Stimulated activated CD4-positive, alpha-beta T cell treated with anti-CD3 and anti-CD28 coated beads, Interleukin-1b, Interleukin-23, amount 100 ng/mL, for 48 hours (primary cell): ENCODE measurements around the gene ATP6V1F.
A peak's percentile ranks its signal among the peaks of the same experiment; 100 is the strongest.

Source experiments
- DNase-seq: peaks from one replicate; pipeline ENCODE4 v3.0.0-alpha.2; 2020

ATP6V1F gene

DNA sequence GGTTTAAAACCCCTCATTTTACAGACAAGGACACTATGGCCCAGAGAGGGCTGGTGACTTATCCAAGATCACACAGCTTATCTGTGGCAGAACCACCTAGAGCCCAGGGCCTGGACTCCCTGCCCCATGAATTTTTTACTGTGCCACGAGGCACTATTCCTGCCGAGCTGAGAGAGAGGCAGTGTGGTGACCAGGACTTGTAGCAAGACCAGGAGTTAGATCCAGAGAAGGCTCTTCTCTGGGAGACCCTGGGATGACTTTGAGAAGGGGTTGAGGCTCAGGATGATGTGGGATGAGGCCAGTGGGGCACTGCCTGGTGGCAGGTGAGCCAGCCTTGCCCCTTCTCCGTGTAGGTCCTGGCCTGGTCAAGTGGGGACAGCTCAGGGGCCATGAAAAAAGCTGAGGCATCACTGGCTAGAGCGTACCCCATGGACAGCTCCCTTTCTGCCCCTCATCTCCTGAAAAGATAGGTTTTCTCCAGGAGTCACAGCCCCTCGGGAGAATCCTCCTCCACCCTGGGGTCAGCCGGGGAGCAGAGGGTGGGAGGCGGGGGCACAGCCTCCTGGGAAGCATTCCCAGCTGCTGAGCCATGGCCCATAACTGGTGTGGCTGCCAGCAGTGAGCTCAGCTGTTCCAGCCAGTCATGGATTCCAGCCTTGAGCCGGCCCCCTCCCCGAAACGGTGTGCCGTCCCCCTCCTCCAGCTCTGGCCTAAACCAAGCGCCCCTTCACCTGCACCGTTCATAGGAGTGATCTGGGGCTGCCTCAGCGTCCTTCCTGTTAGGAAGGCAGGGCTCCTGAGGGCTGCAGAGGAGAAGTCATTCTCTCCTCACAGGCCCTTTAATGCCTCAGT, 26.6 kb upstream of the ATP6V1F start:
- DNase-seq: no peak

DNA sequence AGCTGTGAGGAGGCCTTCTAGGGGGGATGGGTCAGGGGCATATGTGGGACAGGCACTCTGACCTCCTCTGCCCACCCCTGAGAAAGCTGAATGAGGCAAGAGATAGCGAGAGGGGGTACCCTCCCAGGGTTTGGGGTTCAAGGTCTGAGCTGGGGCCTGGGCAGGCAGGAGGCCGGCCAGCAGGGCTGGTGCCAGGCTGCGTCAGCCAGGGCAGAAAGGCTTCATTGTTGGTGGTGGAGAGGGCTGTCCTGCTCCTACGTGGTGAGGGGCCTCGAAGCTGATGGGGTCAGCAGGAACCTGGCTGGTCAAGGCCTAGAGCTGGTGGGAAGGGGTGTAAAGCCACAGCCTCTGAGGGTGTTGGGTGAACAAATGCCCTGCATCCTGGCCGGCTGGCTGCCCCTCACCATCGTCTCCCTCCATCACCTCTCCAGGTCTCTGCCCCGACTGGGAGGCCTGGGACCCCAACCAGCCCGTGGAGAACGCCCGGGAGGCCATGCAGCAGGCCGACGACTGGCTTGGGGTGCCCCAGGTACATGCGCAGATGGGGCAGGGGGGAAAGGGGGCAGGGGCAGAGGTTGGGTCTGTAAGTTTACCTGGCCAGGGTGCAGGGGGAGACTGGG, 25.8 kb upstream of the ATP6V1F start:
- no peak for DNase-seq

DNA sequence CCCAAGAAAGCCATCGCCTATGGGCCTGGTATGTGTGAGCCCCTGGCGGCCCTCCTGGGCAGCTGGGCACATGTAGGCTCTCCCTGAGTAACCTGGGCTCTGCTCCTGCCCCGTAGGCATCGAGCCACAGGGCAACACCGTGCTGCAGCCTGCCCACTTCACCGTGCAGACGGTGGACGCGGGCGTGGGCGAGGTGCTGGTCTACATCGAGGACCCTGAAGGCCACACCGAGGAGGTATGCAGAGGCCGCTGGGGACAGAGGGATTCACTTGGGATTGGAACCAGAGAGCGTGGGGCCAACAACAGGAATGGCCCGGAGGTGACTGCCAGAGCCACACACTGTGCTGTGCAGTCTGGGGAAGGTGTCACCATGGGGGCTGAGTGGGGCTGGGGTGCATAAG, 25.1 kb upstream of the ATP6V1F start:
- no peak for DNase-seq

DNA sequence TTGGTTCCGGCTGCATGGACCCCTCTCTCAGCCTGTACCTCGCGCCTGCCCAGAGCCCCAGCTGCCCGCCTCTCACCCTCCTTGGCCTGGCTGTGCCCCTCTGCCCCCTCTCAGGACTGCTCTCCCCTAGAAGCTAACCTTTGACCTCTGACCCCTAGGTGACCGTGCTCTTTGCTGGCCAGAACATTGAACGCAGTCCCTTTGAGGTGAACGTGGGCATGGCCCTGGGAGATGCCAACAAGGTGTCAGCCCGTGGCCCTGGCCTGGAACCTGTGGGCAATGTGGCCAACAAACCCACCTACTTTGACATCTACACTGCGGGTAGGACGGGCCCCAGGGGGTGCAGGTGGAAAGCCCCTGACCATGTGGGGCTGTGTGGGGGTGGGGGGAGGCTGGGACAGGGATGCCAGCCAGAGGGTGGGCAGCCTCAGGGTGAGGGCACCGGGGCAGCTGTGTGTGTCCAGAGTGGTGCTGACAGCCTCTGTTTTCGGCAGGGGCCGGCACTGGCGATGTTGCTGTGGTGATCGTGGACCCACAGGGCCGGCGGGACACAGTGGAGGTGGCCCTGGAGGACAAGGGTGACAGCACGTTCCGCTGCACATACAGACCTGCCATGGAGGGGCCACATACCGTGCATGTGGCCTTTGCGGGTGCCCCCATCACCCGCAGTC, 24.4 kb upstream of the ATP6V1F start:
- DNase-seq: no peak

DNA sequence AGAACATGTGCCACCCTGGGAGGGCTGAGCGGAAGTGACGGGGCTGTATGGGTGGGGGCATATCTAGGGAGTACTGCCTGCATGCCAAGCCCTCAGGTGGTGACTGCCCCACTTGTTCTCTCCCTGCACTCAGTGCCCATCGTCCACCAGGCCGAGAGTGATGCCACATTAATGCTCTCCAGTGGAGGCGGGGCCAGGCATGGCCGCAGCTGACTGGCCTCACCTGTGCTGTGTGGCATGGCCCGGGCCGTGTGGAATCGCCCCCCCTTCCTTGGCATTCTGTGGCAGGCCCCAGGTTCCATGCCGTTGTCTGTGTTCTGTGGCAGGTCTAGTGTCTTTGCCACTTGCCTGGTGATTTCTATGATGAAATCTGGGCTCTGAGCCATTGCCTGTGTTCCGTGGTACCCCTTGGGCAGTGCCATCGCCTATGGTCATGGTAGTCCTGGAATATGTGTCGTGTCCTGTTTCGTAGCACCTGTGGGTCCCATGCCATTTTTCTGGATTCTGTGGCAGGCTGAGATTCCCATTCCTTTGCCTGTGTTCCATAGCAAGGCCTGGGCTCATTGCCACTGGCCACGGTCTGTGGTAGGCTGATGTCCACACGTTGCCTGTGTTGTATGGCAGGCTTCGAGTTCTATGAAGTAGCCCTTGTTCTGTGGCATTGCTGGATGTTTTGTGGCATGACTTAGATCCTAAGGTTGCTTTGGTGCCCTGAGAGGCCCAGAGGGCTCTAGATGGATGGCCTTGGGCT, 23.5 kb upstream of the ATP6V1F start:
- no peak for DNase-seq

DNA sequence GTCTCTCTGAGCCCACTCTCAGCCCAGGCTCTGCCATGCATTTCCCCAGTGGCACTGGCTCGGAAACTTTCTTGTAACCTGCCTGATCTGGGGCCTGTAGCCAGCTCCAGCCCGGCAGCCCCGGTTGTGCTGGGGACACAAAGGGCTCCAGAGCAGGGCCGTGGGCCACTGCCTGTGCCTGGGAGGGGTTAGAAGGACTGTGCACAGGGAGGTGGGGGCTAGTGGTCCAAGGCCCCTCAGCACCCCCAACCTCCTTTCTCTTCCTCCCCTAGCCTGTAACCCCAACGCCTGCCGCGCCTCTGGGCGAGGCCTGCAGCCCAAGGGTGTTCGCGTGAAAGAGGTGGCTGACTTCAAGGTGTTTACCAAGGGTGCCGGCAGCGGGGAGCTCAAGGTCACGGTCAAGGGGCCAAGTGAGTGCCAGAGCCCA, 22.9 kb upstream of the ATP6V1F start:
- DNase-seq: no peak

DNA sequence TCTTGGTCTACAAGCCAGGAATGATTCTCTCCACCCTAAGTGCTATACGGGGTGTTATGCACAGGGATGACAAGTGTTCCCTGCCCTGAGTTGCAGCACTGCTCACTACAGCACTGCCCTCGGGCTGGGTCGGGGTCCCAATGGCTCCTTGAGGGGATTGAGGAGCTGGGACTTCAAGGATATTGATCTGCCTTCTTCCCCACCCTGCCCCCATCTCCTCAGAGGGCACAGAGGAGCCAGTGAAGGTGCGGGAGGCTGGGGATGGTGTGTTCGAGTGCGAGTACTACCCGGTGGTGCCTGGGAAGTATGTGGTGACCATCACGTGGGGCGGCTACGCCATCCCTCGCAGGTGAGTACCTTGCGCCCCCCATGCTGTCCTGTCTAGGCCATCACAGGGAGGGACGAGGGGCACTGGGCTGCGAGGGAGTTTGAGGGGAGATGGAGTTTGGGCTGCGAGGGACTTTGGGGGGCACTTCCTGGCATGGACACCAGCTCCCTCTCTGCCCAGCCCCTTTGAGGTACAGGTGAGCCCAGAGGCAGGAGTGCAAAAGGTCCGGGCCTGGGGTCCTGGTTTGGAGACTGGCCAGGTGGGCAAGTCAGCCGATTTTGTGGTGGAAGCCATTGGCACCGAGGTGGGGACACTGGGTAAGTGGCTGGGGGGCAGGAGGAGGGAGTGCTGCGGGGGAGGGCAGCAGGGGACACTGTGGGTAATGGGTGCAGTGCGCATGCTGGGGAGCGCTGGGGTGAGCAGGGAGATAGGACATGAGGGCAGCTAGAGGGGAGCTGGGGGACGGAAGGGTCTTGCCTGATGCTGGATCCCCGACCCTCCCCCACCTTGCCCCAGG, 22.1 kb upstream of the ATP6V1F start:
- DNase-seq: no peak

DNA sequence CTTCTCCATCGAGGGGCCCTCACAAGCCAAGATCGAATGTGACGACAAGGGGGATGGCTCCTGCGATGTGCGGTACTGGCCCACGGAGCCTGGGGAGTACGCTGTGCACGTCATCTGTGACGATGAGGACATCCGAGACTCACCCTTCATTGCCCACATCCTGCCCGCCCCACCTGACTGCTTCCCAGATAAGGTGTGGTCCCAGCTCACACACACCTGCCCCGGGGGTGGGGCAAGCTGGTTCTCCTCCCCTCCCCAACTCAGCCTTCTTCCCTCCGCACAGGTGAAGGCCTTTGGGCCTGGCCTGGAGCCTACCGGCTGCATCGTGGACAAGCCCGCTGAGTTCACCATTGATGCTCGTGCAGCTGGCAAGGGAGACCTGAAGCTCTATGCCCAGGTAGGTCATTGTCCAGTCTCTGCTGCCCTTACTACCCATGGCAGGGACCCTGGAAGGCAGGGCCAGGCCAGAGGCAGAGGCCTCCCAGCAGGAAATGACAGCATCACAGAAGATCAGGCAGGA, 21.4 kb upstream of the ATP6V1F start:
- DNase-seq: no peak

DNA sequence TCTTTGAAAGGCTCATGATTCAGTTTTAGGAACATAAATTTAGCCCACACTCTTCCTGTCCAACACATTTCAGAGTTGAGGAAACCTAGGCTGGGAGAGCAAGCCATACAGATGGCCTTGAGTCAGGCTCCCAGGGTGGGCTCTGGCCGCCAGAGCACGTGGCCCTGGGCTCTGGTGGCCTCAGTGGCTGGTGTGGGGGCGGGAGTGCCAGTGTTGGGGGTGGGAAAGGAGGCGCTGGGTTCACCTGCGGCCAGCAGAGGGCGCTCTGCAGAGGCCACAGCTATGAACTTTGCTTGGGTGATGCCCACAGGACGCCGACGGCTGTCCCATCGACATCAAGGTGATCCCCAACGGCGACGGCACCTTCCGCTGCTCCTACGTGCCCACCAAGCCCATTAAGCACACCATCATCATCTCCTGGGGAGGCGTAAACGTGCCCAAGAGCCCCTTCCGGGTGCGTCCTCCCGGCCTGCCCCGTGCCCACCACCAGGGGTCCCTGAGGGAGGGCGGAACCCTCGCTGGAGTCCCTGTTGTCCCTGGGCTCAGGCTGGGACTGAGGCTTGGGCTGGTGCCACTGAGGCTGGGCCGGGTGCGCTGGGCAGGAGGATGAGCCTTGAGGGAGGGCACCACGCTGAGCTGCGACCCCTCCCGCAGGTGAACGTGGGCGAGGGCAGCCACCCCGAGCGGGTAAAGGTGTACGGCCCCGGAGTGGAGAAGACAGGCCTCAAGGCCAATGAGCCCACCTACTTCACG, 20.6 kb upstream of the ATP6V1F start:
- DNase-seq: peak; percentile 65

DNA sequence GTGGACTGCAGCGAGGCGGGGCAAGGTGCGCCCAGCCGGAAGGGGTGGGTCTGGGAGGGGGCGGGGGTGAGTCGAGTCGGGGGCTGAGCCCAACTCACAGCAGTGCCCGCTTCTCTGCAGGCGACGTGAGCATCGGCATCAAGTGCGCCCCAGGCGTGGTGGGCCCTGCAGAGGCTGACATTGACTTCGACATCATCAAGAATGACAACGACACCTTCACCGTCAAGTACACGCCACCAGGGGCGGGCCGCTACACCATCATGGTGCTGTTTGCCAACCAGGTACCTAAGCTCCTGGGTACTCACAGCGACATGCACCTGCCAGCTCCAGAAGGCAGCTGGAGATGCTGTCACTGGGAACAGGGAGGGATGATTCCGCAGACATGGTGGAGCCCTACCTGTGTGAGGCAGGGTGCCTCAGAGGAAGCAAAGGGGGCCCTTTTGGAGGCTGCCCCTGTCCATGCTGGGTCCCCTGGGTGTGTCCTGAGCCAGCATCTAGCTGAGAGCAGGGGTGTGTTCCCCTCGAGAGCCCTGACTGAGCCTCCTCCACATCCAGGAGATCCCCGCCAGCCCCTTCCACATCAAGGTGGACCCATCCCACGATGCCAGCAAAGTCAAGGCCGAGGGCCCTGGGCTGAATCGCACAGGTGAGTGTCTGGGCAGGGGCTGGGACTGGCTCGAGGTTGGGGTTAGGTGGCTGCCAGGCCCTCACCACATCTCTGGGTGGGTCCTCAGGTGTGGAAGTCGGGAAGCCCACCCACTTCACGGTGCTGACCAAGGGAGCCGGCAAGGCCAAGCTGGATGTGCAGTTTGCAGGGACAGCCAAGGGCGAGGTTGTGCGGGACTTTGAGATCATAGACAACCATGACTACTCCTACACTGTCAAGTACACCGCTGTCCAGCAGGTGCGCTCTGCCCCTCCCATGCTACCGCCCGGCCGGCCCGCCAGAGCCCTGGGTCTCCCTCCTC, 19.7 kb upstream of the ATP6V1F start:
- DNase-seq: no peak

DNA sequence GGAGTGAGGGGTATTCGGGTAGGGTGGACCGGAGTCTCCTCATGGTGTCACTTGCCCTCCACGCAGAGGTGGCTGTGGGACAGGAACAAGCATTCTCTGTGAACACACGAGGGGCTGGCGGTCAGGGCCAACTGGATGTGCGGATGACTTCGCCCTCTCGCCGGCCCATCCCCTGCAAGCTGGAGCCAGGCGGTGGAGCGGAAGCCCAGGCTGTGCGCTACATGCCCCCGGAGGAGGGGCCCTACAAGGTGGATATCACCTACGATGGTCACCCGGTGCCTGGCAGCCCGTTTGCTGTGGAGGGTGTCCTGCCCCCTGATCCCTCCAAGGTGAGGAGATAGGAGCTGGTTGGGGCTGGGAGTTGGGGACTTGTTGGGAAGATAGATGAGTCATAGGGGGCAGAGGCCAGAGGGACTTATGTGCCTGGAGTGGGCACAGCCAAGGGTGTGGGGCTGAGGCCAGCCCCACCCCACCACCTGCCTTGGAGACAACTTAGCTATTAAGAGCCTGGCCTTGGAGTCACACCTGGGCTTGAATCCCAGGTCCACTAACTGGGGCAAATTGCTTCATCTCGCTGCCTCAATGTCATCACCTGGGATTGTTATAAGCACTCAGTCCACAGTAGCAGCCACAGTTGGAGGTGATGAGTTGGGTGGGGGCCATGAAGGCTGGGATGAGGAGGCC, 18.6 kb upstream of the ATP6V1F start:
- DNase-seq: no peak

DNA sequence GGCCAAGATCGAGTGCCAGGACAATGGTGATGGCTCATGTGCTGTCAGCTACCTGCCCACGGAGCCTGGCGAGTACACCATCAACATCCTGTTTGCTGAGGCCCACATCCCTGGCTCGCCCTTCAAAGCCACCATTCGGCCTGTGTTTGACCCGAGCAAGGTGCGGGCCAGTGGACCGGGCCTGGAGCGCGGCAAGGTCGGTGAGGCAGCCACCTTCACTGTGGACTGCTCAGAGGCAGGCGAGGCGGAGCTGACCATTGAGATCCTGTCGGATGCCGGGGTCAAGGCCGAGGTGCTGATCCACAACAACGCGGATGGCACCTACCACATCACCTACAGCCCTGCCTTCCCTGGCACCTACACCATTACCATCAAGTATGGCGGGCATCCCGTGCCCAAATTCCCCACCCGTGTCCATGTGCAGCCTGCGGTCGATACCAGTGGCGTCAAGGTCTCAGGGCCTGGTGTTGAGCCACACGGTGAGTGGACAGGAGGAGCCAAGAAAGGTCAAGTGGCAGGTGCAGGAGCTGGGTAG, 17.8 kb upstream of the ATP6V1F start:
- no peak for DNase-seq

DNA sequence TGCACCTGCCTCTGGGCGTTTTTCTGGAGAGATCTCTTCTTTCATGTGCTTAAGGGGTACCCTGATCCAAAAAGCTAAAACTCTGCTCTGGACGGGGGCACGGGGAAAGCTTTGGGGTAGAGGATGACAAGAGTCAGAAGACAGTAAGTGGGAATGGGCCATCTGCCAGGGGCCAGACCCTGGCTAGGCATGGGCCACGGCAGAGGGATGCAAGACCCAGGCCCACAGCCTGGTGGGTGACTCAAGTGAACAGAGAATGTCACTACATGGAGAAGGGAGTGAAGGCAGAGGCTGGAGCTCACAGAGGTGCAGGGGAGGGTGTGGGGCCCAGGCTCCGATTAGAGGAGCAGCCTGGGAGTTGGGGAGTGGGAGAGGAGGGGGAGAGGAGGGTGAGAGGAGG, 17.2 kb upstream of the ATP6V1F start:
- no peak for DNase-seq

DNA sequence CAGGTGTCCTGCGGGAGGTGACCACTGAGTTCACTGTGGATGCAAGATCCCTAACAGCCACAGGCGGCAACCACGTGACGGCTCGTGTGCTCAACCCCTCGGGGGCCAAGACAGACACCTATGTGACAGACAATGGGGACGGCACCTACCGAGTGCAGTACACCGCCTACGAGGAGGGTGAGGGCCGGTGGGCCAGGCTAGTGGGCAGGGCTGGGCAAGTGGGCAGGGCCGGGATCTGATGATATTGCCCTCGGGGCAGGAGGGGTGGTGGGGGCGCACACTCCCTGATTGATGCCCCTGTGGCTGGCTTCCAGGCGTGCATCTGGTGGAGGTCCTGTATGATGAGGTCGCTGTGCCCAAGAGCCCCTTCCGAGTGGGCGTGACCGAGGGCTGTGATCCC, 16.7 kb upstream of the ATP6V1F start:
- DNase-seq: no peak

DNA sequence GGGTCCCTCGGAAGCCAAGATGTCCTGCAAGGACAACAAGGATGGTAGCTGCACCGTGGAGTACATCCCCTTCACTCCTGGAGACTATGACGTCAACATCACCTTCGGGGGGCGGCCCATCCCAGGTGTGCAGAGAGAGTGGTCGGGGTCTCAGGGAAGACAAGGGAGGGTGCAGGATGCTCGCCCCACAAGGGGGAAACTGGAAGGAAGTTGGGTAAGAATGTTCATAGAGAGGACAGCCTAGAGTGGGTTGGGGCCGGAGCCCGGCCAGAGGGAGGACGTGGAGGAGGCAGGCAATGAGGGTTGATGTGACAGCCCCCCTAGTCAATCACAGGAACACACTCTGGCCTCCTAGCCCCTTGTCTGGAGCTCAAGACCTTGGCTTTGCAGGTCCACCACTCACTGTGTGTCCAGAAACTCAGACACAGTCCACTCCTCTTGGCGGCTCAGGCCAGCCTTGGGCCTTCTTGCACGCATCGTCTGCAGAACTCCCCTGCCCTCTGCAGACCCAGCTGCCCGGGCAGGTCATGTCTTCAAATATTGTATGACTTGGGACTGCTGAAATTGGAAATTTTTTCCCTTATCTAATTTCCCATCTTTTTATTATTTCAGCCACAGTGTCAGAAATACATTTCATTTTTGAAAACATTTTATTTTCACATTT, 15.7 kb upstream of the ATP6V1F start:
- no peak for DNase-seq

DNA sequence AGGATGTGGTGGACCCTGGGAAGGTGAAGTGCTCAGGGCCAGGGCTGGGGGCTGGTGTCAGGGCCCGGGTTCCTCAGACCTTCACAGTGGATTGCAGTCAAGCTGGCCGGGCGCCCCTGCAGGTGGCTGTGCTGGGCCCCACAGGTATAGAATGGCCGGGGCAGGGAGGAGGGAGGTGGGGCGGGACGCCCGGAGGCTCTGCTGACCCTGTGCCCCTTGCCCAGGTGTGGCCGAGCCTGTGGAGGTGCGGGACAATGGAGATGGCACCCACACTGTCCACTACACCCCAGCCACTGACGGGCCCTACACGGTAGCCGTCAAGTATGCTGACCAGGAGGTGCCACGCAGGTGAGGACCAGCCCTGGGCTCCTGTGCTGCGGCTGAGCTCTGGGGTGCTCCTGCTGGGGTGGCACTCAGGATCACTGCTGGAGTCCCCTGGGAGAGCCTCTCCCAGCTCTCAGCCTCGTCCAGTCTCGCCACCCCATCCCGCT, 14.9 kb upstream of the ATP6V1F start:
- no peak for DNase-seq

DNA sequence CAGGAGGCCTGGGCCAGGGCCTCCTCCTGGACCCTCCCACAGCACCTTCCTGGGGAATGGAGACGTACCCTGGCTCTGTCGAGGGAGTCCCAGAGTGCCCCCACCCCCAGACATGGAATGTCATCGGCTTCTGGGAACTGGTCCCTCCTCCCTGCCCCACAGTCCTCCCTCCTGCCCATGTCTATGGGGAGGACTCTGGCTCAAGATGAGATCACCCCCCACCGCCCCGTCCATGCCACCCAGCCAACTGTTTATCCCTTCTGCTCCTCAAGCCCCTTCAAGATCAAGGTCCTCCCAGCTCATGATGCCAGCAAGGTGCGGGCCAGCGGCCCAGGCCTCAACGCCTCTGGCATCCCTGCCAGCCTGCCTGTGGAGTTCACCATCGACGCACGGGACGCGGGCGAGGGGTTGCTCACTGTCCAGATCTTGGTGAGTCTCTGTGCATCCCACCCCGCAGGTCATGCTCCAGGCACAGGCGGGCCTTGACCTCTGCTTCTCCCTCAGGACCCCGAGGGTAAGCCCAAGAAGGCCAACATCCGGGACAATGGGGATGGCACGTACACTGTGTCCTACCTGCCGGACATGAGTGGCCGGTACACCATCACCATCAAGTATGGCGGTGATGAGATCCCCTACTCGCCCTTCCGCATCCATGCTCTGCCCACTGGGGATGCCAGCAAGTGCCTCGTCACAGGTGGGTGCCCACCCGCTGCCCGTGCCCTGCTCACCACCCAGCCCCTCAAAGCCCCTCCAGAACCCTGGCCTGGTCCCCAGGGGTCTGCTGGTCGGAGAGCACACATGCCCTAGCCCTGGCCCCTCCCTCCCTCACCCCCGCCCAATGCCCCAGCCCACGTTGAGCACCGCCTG, 14.1 kb upstream of the ATP6V1F start:
- no peak for DNase-seq

DNA sequence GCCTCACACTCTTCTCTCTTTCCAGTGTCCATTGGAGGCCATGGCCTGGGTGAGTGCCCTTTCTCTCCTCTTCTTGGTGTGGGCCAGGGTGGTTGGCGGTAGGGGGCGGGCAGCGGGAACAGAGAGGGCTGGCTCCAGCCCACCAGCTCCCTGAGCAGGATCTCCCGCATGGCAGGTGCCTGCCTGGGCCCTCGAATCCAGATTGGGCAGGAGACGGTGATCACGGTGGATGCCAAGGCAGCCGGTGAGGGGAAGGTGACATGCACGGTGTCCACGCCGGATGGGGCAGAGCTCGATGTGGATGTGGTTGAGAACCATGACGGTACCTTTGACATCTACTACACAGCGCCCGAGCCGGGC, 13.5 kb upstream of the ATP6V1F start:
- no peak for DNase-seq
